NCI-H526 (cell line): ENCODE measurements around the gene MACROD2.

Experiments
- DNase-seq, 2 experiments: peaks; one replicate each; lab custom pipeline; 2025; lab: John Stamatoyannopoulos, UW

MACROD2 gene

DNA sequence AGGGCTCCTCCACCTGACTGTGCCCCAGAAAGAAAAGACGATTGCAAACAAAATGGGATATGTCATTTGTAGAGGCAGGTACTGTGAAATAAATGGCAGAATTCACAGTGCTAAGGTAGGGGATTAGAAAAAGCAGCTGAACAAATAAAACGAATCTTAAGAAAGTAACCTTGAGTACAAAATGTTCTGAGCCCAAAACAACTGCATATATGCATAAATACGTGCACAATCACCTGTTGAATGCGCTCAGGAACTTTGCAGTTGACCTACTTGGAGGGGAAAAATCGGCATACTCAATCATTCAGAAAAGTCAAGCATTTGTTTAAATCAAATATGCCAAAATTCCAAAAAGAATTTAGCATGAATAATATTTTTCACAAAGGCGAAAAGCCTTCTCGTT, 1114.2 kb downstream of the MACROD2 start:
- DNase-seq, result no peak

DNA sequence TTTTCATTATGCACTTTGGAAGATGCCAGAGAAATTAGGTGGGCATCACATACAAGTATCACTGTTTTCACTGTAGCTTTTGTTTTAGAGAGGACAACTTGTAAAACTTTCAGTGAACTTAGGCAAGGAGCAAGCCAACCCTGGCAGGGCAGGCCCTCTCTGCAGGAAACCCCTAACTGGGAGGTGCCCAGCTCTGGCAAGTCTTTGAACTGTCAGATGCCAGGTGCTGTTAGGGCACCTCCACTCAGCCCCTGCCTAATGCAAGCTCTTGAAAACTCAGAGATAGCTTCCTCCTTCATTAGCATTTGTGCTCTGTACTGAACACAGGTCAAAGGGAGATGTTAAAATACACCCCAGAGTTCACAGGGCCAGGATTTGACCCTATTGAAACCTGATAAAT, 1116.3 kb downstream of the MACROD2 start:
- DNase-seq, result no peak

DNA sequence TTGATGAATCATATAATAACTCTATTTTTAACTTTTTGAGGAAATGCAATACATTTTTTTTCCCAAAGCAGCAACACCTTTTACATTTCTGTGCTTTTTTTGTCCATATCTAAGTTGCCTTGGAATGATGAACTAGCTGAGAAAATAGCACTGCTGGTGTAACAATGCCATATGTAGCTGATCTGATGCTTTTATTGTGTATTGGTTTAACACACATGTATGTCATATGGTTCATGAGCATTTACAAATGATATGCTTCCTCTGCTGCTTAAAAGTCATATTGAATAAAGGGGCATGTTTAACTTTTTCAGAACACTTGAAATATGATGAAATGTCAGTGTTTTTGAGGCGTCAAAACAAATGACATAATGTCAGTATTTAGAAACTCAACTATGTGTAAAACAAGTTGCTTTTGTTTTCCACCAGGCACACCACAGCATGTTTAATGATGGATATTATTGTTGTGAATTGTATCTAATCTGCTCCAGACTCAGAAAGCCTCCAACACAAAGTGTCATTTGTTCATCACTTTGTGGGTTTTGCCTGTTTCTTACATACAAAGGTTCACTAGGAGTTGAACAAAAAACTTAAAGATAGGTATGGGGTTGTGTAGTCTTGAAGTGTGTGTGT, 1117.9 kb downstream of the MACROD2 start:
- no peak for DNase-seq

DNA sequence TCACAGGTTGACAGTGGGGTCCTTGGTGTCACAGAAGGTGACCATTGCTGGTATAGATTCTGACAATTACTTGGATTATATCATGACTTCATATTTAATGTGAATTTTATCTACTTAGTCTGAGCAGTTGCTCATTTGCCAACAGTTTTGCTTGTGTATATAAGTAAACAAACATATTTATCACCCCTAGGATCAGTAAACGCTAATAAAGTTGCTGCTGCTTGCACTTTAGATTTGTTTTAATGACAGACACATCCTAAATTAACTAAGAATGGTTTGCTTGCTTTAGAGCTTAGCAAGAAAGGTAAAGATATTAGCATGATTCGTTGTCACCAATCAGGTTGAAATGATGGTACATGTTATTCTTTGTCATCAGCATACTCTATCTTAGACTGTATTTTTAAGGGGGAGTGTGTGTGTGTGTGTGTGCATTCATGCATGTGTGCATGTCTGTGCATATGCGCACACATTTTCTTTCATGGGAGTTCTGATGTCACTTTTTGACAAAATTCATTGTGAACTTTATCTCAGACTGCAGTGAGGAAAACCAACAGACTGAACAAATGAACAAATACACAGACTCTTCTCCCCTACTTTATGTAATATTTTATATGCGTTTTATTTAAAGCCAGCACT, 1124.7 kb downstream of the MACROD2 start:
- no peak for DNase-seq

DNA sequence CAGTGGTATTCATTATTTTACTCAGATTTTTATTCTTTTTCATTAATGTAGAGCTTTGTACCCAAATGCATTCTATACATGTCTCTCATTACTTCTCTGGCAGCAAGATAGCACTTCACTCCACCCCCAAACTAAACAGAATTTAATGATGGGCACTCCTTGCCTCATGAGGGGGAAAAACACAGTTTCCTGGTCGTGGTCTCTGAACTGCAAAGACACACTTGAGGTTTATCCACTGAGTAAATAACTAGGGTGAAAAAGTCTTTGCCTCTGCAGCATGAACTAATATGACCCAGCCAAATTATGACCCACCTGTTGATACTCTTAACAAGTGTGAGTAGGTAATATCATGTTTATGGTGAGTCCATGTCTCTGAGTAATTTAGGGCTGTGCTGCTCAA, 1127.3 kb downstream of the MACROD2 start:
- no peak for DNase-seq

DNA sequence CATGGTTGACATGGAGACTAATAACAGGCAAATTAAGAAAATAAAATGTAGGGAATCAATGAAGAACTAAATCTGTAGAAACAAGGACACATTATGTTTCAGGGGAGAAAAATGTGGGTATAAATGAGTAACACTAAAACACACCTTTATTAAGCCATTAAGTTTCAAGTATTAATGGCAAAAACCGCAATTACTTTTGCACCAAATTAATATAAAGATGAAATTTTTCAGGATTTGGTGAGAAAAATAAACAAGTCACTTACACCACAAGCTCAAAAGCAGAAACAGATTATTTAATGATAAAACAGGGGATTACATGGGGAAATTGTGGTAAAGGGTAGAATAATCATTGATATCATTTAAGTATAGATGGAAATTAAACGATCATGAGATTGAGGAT, 1135.9 kb downstream of the MACROD2 start:
- DNase-seq, result no peak

DNA sequence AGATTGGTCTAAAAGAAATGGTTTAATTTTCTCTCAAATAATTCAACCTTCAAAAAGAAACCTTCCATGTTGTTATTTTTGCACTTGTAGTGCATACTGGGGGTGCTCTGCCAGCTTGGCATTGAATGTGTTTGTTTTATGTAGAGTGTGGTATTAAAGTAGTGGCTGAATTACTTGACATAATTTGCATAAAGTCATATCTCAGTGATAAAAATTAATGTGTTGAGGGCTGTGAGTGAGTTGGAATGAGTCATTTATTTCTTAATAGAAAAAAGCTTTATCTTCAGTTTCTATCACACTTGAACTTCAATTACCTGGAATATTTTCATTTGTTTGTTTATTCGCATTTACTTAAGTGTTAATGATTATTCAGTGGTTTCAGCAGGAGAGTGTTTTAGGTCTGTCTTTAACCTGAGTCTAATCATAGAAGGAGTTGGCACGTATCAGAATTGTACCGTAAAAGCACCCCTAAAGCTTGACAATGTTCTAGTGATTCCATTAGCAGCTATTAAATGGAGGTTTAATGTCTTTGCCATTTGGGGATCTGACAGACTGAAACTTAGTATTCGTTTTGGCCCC, 1143.3 kb downstream of the MACROD2 start:
- DNase-seq, result peak; percentile 19 to 22

DNA sequence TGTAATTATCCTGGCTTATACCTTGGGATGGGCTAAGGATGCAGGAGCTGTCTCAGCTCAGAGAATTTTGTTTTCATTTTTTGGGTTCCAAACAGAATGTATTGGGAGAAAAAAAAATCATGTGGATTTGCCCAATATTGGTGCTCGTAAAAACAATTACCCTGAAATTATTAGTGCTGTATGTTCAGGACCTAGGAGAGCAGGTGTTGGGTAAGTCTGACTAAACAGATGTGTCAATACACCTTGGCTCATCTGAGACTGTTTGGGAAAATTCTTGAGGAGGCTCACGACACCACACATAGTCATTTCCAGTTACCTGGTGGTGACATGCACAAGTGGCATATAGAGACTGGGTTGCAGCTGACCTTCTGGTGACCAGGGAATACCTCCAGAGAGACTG, 1144.2 kb downstream of the MACROD2 start:
- no peak for DNase-seq

DNA sequence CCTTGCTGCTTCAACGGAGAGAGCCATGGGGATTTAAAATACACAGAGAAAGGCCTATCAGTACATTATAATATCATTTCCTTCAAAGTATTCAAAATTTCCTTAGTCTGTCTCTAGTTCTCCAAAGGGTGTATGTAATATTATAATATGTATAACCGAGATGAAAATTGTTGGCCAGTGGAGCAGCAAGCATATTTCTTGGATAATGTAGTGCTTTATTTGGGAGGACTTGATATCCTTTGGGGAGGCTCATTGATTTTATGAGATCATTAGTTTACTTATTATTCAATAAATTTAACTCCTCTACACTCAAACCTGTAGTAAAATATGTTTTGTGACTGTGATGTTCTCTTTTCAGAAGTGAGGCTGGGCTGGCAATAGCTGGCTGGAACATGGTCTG, 1145.0 kb downstream of the MACROD2 start:
- DNase-seq, result no peak

DNA sequence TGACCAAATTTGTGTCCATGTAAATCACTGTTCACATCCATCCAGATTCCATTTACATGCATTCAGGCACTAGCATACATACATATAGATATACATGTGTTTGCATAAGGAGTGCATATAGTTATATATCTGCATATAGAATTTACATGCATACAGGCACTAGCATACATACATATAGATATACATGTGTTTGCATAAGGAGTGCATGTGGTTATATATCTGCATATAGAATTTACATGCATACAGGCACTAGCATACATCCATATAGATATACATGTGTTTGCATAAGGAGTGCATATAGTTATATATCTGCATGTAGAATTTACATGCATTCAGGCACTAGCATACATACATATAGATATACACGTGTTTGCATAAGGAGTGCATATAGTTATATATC, 1145.6 kb downstream of the MACROD2 start:
- DNase-seq, result peak; percentile 54 to 62

DNA sequence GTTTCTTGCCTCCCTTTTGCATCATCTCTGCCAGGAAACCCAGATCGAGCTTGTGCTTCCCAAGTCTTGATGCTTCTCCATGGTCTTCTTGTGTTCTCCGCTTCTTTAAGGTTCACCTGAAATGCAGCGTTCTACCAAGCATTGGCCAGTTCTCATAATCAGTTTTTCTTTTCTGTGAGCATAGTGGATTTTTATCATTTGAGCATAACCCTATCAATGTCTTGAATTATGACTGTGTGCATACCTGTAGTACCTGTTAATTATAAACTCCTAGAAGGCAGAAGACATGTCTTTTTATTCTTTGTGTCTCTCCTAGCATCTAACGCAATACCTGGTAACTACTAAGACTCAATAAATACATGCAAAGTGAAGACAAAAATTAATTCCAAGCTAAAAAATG, 1146.5 kb downstream of the MACROD2 start:
- DNase-seq, result no peak

DNA sequence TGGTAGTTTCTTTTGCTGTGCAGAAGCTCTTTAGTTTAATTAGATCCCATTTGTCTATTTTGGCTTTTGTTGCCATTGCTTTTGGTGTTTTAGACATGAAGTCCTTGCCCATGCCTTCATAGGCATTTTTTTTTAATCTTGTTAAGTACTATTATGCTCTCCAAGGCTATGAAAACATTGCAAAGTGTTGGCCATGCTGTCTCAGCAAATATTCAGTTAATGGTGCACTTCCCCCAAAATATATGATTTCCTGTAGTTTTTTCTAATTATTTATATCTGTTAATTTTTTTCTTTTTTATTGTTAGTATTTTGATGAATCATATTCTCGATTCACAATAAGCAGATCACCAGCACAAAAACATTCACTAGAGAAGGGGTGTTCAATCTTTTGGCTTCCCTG, 1148.2 kb downstream of the MACROD2 start:
- DNase-seq, result no peak

DNA sequence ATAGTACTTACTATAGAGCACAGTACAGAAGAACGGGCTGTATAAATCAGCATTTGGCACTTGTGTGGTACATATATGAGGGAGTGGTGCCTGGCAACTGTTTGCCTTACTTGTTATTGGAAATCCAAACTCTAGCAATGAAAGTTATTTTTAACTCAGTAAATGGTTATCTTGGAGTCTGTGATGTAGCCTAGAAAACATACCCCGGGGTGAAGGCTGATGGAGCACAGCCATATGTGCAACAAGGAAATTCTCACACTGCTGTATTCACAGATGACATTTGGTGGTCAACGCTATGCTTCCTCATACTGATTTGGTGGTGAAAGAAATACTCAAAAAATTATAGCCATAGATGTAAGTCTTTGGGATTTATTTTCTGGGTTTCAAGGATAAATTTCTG, 1149.6 kb downstream of the MACROD2 start:
- no peak for DNase-seq

DNA sequence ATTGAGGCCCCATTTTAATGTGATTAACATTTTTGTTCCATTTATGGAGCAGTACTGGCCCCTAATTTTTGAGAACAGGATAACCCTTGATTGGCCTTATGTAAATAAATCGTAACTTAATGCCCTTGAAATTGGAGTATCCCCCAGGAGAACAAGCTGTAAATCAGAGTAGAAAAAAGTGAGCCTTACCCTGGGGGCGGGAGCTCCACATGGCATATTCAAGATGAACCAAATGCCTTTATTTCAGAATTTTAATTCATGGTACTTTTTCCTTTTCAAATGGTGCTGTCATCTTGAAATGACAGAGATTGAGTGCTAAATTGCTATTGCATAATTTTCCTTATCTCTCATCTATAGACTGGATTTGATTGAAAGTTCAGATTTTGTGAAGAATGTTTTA, 1151.6 kb downstream of the MACROD2 start:
- DNase-seq, result no peak

DNA sequence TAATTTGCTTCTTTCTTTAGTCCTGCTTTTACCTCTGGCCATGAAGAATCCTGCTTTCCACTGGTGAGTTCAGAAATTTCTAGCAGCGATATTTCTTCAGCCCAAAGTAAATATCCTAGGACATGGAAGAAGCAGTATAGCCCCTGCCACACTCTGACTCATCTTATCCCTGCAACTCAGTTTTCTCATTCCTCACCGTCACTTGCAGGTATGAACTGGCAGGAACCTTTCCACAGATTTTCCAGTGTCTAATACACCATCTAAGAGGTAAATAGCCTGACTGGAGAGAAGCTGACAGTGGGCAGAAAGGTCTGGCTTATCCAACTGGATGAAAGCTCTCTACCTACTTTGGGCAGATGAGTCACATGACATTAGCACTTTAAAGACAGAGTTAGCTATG, 1158.8 kb downstream of the MACROD2 start:
- DNase-seq, result no peak

DNA sequence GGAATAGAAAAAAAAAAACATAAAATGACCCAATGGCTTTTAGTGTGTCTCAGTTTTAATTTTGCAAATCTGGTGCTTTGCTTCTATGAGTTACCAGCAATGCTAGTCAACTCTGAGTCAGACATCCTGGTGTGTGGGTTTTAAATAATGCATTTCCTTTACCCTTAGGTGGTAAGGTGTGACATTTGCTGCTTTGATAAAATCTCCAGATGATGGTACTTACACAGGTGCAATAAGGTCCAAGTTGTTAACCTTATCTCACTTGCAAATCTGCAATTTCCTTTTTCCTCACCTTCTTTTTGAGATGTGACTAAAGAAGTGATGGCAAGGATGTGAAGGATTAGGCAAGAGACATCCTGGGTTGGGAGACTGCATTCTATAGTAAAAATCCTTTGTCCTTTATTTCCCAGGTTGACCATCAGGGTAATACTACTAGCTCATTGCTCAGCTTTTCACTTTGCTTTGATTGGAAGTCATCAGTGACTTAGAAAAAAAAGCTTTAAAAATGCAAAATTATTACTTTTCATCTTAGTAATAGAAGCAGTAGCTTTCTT, 1160.6 kb downstream of the MACROD2 start:
- no peak for DNase-seq

DNA sequence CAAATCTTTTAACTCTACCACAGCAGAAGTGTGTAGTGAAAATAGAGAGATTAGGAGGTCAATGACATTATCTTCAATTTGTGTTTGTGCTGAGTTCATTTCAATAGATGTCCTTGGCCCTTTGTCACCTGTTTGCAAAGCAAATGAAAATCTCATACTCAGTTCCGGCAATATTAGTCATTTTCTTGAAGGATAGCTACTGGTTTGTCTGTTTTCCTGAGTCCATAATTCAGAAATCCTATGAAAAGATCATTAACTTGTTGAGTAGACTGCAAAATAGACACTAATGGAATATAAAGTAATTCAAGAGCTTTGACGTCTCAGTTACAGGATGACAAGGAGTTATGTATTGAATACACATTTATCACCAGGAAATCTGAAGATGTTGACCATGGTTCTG, 1163.2 kb downstream of the MACROD2 start:
- DNase-seq, result no peak

DNA sequence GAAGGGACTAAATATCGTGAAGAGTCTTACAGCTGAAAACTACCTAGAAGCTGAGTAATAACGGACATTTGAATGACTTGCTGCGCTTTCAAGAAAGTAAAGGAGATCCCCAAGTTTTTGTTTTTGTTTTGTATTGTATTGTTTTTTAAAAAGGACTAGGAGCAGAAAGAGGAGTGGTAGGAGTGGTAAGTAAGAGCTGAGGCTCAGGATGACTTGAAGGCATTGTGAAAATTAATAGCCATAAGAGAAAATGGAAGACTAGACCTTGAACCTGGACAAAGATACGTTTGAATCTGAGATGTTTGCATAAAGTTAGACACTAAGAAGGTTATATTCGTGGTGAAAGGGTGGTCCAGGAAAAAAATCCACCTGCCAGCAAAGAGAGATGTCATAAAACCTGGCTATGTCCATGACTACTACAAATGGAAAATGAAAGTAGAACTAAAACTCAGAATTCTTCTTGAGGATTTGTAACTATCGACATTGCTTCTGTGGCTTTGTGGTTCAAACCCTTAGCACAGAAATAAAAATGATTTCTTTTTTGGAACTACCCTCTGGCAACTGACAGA, 1166.8 kb downstream of the MACROD2 start:
- DNase-seq, result no peak

DNA sequence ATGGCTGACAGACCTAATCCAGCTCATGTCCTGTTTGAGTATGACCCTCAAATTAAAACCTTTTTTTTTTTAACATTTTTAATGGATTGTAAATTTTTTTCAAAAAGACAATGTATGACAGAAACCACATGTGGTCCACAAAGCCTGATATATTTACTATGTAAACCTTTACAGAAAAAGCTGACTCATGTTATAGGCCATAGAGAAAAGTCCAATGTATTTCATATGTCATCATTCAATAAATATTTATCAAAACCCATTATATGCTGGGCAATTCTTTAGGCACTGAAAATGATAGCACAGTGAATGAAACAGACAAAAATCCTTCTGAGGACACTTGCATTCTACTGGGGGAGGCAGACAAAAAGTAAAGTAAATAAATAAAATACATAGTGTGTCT, 1168.3 kb downstream of the MACROD2 start:
- DNase-seq, result no peak

DNA sequence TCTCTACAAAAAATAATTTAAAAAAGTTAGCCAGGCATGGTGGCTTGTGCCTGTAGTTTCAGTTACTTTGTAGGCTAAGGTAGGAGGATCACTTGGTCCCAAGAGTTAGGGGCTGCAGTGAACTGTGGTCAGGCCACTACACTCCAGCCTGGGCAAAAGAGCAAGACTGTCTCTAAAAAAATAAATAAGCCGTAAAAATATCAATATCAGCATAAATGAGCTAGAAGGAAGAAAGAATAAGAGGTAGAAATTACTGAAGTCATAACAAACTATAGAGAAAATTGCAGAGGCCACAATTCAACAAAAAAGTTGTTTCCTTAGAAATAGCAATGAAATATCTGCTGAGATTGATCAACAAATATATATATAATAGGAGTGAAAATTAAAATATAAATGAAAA, 1169.4 kb downstream of the MACROD2 start:
- DNase-seq, result no peak

DNA sequence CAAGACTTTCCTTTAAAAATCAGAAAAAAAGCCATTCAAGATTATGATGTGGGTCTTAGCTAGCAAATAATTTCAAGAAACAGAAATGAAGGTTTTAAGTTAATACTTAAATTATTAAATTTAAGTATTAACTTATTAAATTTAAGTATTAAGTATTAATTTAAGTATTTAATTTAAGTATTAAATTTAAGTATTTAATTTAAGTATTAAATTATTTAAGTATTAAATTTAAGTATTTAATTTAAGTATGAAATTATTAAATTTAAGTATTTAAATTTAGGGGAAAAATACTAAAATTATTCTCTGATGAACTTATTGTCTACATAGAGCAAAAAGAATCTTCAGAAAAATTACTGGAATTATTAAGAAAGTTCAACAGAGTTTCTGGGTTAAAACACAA, 1171.4 kb downstream of the MACROD2 start:
- no peak for DNase-seq

DNA sequence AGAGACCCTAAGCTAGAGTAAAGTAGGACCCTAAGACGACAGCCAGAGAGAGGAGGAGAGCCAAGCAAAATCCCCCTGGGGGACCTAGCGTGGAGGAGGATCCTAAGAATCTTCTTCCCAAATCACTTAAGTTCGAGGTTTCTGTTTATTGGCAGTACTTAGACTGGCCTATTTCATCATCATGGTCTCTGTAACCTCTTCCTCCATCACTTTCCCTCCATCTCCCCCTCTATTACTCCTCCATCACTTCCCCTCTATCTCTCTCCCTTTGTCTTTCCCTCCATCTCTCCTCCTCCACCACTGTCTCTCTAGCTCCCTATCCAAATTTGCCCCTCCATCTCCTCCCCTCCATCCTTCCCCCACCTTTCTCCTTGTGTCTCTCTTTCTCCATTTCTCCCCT, 1175.7 kb downstream of the MACROD2 start:
- no peak for DNase-seq

DNA sequence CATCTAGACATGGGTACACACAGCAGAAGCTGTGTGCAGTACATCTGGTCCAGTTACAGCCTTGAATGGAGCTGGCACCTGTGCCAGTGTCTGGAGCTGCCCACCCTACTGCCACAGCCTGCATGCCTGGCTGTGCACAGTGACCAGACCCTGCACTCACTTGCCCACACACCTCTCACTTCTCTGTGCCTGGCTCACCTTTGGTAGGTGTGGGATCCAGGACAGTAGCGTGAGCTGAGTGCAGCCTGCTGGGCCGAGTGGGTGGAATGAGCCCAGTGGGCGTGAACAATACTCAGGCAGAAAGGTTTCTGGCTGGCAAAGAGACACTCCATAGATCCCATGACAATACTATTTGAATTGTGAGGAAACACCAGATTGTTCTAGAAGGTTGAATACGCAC, 1181.6 kb downstream of the MACROD2 start:
- DNase-seq, result no peak
